K562 treated with DMSO at 1 percent for 4 hours (cell line): ENCODE results near the gene EXOC3L2. TPM values are rescaled to one million over a fixed set of nuclear protein-coding genes. Genes with fewer than 3 reads are reported as not detected.

Experiments used
- total RNA-seq: library from RNA; unstranded; fragments of 300-600 nt; gene quantifications from 2 replicates; pipeline ENCODE4 v1.2.3, GENCODE V29; 2022; ENCODE audit not compliant: insufficient read depth

EXOC3L2 gene
- total RNA-seq: 10.5 and 12.9 TPM in 2 replicates

DNA sequence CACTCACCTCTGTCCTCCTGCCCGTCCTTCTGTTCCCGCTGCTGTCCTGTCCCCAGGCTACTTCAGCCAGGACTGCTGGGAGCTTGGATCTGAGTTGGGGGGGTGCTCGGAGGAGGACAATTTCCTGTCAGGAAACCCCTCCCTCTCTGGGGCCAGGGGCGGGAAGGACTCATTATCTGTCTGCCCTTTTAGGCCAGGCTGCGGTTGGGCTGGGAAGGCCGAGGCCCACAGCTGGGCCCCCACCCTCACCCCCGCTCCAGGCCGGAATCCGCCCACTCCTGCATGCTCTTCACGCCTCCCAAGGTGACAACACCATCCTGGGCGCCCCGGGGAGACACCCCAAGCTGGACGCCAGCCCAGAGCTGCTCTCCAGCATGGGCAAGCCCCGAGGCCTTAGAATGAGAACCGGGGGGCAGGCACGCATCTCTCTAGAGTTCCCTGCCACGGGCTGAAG, at the start of gene EXOC3L2:
Gene EXOC3L2 (minus strand): TSS at position 74 of the 454 bp plus-strand sequence. CDS start 6,362 bp downstream, outside the sequence.

DNA sequence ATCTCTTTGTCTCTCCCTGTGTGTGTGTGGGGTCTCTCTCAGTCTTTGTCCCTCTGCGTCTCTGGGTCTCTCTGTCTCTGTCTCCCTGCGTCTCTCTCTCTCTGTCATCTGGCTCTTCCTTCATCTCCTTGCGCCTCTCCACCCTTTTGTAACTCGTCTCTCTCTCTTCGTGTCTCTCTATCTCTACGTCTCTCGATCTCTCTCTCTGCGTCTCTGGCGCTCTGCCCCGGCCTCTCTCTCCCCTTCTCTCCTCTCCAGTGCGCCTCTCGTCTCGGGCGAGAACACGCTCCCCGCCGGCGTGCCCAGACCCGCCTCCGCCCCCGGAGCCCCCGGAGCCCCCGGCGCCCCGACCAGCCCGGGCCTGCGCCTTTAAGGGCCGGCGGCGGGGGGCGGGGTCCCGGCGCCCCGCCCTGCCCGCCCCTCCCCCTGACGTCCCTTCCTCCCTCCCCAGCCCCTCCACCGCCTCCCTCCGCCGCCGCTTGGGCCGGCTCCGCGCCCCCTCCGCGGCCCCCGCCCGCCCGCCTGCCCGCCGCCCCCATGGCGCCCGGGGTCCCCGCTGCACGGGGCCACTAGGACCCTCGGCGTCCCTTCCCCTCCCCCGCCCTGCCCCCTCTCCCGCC, 5.7 kb upstream of the EXOC3L2 start, which contains the start of gene MARK4:
Gene MARK4 (plus strand): TSS at position 440 of the 620 bp plus-strand sequence. CDS start 318 bp downstream, outside the sequence.

DNA sequence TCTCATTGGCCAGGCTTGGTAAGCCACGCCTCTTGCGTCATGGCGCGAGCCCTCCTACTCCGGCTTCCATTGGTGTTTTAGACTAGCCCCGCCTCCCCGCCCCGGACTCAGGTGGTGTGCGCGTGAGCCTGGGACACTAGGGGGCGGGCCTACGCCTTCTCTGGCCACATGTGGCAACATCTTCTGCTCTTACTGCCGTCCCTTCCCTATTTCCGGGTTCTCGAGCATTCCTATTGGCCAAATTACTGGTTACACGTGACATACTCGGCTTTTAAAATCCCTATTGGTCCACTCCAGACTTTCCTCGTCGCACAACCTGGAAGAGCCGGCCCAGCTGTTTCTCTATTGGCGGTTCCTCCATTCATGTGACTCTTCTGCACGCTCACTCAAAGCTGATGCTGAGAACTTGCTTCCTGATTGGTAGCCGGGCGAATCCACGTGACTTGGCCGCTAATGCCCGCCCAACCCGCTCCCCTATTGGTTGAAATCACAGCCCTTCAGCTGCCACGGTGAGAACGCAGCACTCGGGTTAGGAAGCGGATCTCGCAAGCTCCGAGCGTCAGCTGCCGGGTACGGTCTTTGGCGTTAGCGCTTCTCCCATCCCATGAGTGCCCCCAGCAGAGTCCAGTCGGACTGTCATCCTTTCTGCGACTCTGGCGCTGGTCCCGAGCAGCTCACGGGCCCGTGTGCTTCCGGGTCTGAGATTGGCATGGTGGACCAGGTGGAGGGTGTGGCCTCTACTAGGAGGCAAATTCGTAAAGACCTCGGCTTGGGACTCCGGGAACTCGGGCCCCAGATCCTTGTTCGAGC, 66.7 kb downstream of the EXOC3L2 start, which contains the start of gene BLOC1S3:
Gene BLOC1S3 (plus strand): TSS at position 523 of the 810 bp plus-strand sequence. CDS start 513 bp downstream, outside the sequence.

DNA sequence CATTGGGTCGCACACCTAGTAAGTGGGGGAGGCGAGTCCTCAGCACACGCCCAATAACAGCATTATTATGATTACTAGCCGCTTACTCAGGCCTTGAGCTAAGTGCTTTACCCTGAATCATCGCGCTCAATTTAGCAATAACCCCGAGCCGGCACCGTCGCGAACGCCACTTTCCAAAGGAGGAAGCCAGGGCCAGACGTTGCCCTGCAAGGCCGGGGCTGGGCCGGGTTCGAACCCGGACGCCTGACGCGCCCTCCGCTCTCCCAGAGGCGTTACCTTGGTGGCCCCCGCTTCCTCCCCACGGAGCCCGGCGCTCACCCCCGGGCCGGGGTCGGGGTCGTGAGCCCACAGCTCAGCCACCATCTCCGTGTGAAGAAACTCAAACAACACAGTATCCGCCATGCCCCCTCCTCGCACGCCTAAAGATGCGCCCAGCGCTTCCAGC, 67.4 kb downstream of the EXOC3L2 start, which contains the start of gene TRAPPC6A:
Gene TRAPPC6A (minus strand): TSS at position 421 of the 445 bp plus-strand sequence. CDS start 19 bp downstream, at position 402.

Other genes with a start within 250 kb of the EXOC3L2 start
- 7.5 and 10.9 TPM in 2 replicates for gene RELB, start 243.9 kb downstream of the EXOC3L2 start, total RNA-seq
- gene CLASRP, start 206.4 kb downstream of the EXOC3L2 start, total RNA-seq: 34.0 and 56.8 TPM in 2 replicates
- 3.4 and 6.1 TPM in 2 replicates for gene ZNF296, start 168.9 kb downstream of the EXOC3L2 start, total RNA-seq
- gene GEMIN7, start 166.1 kb downstream of the EXOC3L2 start, total RNA-seq: 29.4 and 34.0 TPM in 2 replicates
- 16.9 and 23.6 TPM in 2 replicates for gene PPP1R37, start 152.2 kb downstream of the EXOC3L2 start, total RNA-seq
- gene NKPD1, start 84.4 kb downstream of the EXOC3L2 start, total RNA-seq: 0.17 TPM in 1 of 2 replicates, not detected in the other
- gene TRAPPC6A, start 67.2 kb downstream of the EXOC3L2 start, total RNA-seq: 92.2 and 94.5 TPM in 2 replicates
- gene BLOC1S3, start 66.6 kb downstream of the EXOC3L2 start, total RNA-seq: 20.1 and 28.6 TPM in 2 replicates
- gene MARK4, start 5.9 kb upstream of the EXOC3L2 start, total RNA-seq: 20.2 and 23.1 TPM in 2 replicates
- gene CKM, start 77.5 kb upstream of the EXOC3L2 start, total RNA-seq: not detected in 2 replicates
- gene KLC3, start 95.3 kb upstream of the EXOC3L2 start, total RNA-seq: 2.4 and 4.9 TPM in 2 replicates
- 26.3 and 27.2 TPM in 2 replicates for gene ERCC2, start 125.2 kb upstream of the EXOC3L2 start, total RNA-seq
- 15.9 and 26.6 TPM in 2 replicates for gene PPP1R13L, start 159.7 kb upstream of the EXOC3L2 start, total RNA-seq
- 2.8 and 2.9 TPM in 2 replicates for gene POLR1G, start 161.2 kb upstream of the EXOC3L2 start, total RNA-seq
- 53.4 and 72.7 TPM in 2 replicates for gene ERCC1, start 178.5 kb upstream of the EXOC3L2 start, total RNA-seq
- 1.0 and 2.9 TPM in 2 replicates for gene FOSB, start 222.6 kb upstream of the EXOC3L2 start, total RNA-seq